OCI-LY3 (cell line): ENCODE measurements around the gene EDEM2.

Experiments used
- H2AFZ ChIP-seq: fragments of 200-600, 300-600 bp; shearing (Covaris generic); 2 replicates; pipeline ENCODE4 v1.6.0; 2014; ENCODE audit warnings: antibody characterized with exemption, low read depth, low read length
- H3K27ac ChIP-seq: fragments of 200-600, 300-600 bp; sonication (generic); 2 replicates; pipeline ENCODE4 v1.5.1; 2014; ENCODE audit warnings: mild to moderate bottlenecking, low read length, moderate library complexity, mixed read lengths
- H3K27me3 ChIP-seq: fragments of 200-600, 300-600 bp; sonication (generic); 2 replicates; pipeline ENCODE4 v1.6.1; 2014; ENCODE audit warnings: low read depth, low read length, mixed read lengths
- H3K36me3 ChIP-seq: fragments of 200-600, 300-600 bp; sonication (generic); replicated peaks from 2 replicates; pipeline ENCODE3; 2014; ENCODE audit warnings: low read depth, low read length, mixed read lengths
- H3K4me1 ChIP-seq: fragments of 300-600, 200-600 bp; sonication (generic); 2 replicates; pipeline ENCODE4 v1.6.1; 2014; ENCODE audit warnings: low read length, mixed read lengths
- H3K4me2 ChIP-seq: fragments of 200-600, 300-600 bp; sonication (generic); 2 replicates; pipeline ENCODE4 v1.6.1; 2014; ENCODE audit warnings: low read length, mixed read lengths
- H3K4me3 ChIP-seq: fragments of 300-600, 200-600 bp; sonication (generic); 2 replicates; pipeline ENCODE4 v1.5.1; 2014; ENCODE audit warnings: antibody characterized with exemption, mild to moderate bottlenecking, low read length, moderate library complexity
- H3K79me2 ChIP-seq: fragments of 300-600, 200-600 bp; shearing (Covaris generic); 2 replicates; pipeline ENCODE4 v1.6.1; 2014; ENCODE audit warnings: mild to moderate bottlenecking, low read length, mixed read lengths
- H3K9ac ChIP-seq: fragments of 300-600, 200-600 bp; shearing (Covaris generic); 2 replicates; pipeline ENCODE4 v1.6.0; 2014; ENCODE audit warnings: mild to moderate bottlenecking, low read length, moderate library complexity
- H3K9me3 ChIP-seq: fragments of 200-600, 300-600 bp; shearing (Covaris generic); 2 replicates; pipeline ENCODE4 v1.6.1; 2014; ENCODE audit warnings: low read length, mixed read lengths; ENCODE audit not compliant: insufficient read depth
- H4K20me1 ChIP-seq: fragments of 200-600, 300-600 bp; sonication (generic); 2 replicates; pipeline ENCODE4 v1.6.1; 2016; ENCODE audit warnings: low read length, mixed read lengths; ENCODE audit not compliant: insufficient read depth
- CTCF ChIP-seq: fragments of 200-600, 300-600 bp; sonication (generic); IDR thresholded peaks from 2 replicates; pipeline ENCODE4 v1.5.1; 2014; ENCODE audit warnings: antibody characterized with exemption, low read length, low read depth
- EZH2phosphoT487 ChIP-seq: fragments of 200-600 bp; shearing (Covaris generic); IDR thresholded peaks from 2 replicates; pipeline ENCODE4 v1.6.1; 2018; ENCODE audit warnings: antibody characterized with exemption, mixed run types, low read depth

EDEM2 gene

GRCh38 chr20:35120012-35120701 is 27.0 kb downstream of the EDEM2 start:
- TF ChIP-seq CTCF = no peak
- no peak for TF ChIP-seq EZH2phosphoT487
- Histone ChIP-seq H3K9me3 (no peaks in the 10 kb centered on the region), H3K4me1 (no peaks in the 10 kb centered on the region), H3K4me3 (no peak overlapping the region), H3K36me3 (peaks cover 54% of the 10 kb centered on the region), H4K20me1 (no peaks in the 10 kb centered on the region), H3K4me2 (no peak overlapping the region), H3K27ac (peak overlapping the region; percentile 13; the same call in 1 of the 2 replicates), H3K9ac (no peak overlapping the region), H3K79me2 (no peaks in the 10 kb centered on the region), H2AFZ (no peak overlapping the region), H3K27me3 (no peaks in the 10 kb centered on the region)

- Histone ChIP-seq H3K27me3 (no peaks in the 10 kb centered on the region), H3K9me3 (no peaks in the 10 kb centered on the region), H4K20me1 (no peaks in the 10 kb centered on the region), H3K4me1 (no peaks in the 10 kb centered on the region), H3K9ac (no peak overlapping the region), H2AFZ (no peak overlapping the region), H3K79me2 (no peaks in the 10 kb centered on the region), H3K36me3 (peaks cover 42% of the 10 kb centered on the region), H3K4me3 (no peak overlapping the region), H3K4me2 (no peak overlapping the region), H3K27ac (no peak overlapping the region)
- TF ChIP-seq CTCF = no peak
- no peak for TF ChIP-seq EZH2phosphoT487
These were observed 29.5 kb downstream of the EDEM2 start for GRCh38 chr20:35117629-35118028.

- Histone ChIP-seq H3K4me3 (no peak overlapping the region), H3K4me2 (no peak overlapping the region), H3K9ac (no peak overlapping the region), H4K20me1 (no peaks in the 10 kb centered on the region), H3K27me3 (no peaks in the 10 kb centered on the region), H3K4me1 (no peaks in the 10 kb centered on the region), H3K9me3 (no peaks in the 10 kb centered on the region), H3K36me3 (peaks cover 40% of the 10 kb centered on the region), H3K79me2 (no peaks in the 10 kb centered on the region), H3K27ac (no peak overlapping the region), H2AFZ (no peak overlapping the region)
- no peak for TF ChIP-seq CTCF
These were observed 29.9 kb downstream of the EDEM2 start for GRCh38 chr20:35117196-35117595.

GRCh38 chr20:35116258-35116657 is 30.9 kb downstream of the EDEM2 start:
- Histone ChIP-seq H3K9me3 (no peaks in the 10 kb centered on the region), H3K9ac (no peak overlapping the region), H3K4me2 (no peak overlapping the region), H3K27ac (no peak overlapping the region), H3K4me3 (no peak overlapping the region), H3K36me3 (peaks cover 36% of the 10 kb centered on the region), H3K4me1 (no peaks in the 10 kb centered on the region), H4K20me1 (no peaks in the 10 kb centered on the region), H3K79me2 (no peaks in the 10 kb centered on the region), H3K27me3 (no peaks in the 10 kb centered on the region), H2AFZ (no peak overlapping the region)
- TF ChIP-seq EZH2phosphoT487 (no peak), CTCF (no peak)
